ENCODE measurements around the gene TNFRSF11A.

The TNFRSF11A gene

GRCh38 chr18:62420513-62421209 is 95.6 kb downstream of the TNFRSF11A start:
- peak; percentile 61 for DNase-seq (ENCODE audit: low read depth)
- no peak for TF ChIP-seq CTCF (IDR thresholded peaks at IDR 0.05; ENCODE audit: low read length, missing control alignments)
- H3K4me3 ChIP-seq (replicated peaks; ENCODE audit: low read depth, low read length) = no peak overlapping the region

- H3K4me3 ChIP-seq (replicated peaks; ENCODE audit: low read depth, low read length) = peak overlapping the region; percentile 49
- DNase-seq (ENCODE audit: low read depth) = peak; percentile 99
- TF ChIP-seq CTCF (IDR thresholded peaks at IDR 0.05; ENCODE audit: low read length, missing control alignments) = peak; percentile 86
These were observed 100.5 kb downstream of the TNFRSF11A start for GRCh38 chr18:62425465-62426190.

GRCh38 chr18:62426191-62426488 is 101.0 kb downstream of the TNFRSF11A start:
- TF ChIP-seq CTCF (IDR thresholded peaks at IDR 0.05; ENCODE audit: low read length, missing control alignments) = no peak
- H3K4me3 ChIP-seq (replicated peaks; ENCODE audit: low read depth, low read length) = no peak overlapping the region
- no peak for DNase-seq (ENCODE audit: low read depth)

GRCh38 chr18:62432176-62432575 is 107.1 kb downstream of the TNFRSF11A start:
- TF ChIP-seq CTCF (IDR thresholded peaks at IDR 0.05; ENCODE audit: low read length, missing control alignments) = no peak
- no peak for DNase-seq (ENCODE audit: low read depth)
- H3K4me3 ChIP-seq (replicated peaks; ENCODE audit: low read depth, low read length) = no peak overlapping the region

- no peak for TF ChIP-seq CTCF (IDR thresholded peaks at IDR 0.05; ENCODE audit: low read length, missing control alignments)
- no peak for DNase-seq (ENCODE audit: low read depth)
- H3K4me3 ChIP-seq (replicated peaks; ENCODE audit: low read depth, low read length) = no peak overlapping the region
These were observed 109.7 kb downstream of the TNFRSF11A start for GRCh38 chr18:62434798-62435197.

- TF ChIP-seq CTCF (IDR thresholded peaks at IDR 0.05; ENCODE audit: low read length, missing control alignments) = no peak
- no peak for DNase-seq (ENCODE audit: low read depth)
- no peak overlapping the region for H3K4me3 ChIP-seq (replicated peaks; ENCODE audit: low read depth, low read length)
These were observed 110.4 kb downstream of the TNFRSF11A start for GRCh38 chr18:62435435-62436031.

Data from fibroblast of pulmonary artery (primary cell).